GM21367 (cell line): ENCODE measurements around the gene CDC42BPB.
"Not testable (repeated sequence)": the region's sequence is repeated elsewhere in the genome, so short reads cannot be mapped to it uniquely, and the experiment has no call there.

Experiments
- ATAC-seq: cut with Tn5 transposase; IDR thresholded peaks from one replicate; pipeline ENCODE4 v1.9.1; 2021; ENCODE audit not compliant: unreplicated experiment

Gene CDC42BPB

DNA sequence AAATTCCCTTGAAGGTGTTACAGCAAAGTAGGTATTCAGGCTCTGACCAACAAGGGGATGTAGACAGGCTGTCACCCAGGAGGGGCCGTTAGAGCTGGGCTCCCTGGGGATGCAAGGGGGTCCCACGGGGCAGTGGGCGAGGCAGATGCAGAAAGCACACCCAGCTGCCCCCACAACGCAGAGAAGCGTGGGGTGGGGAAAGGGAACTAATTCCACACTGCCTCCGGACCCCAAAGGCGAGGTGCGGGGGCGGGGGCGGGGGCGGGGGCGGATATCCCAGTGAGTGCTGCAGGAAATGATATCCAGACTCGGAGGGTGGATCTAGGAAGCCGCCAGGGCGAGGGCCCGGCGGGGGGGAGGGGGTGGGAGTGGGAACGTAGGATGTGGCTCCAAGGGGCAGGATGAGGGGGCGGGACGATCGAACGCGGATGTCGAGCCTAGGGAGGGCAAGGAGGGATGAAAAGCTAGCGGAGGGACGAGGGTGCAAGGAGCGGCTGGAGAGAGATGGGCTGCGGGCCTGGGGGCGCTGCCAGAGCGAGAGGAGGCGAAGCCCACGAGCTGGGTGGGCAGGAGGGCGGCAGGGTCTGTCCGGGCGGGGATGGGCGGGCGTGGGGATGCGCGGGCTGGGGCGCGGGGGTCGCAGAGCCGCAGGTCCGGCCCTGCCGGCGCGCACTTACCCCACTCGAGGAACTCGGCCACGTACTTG lies 874 bp downstream of the CDC42BPB start:
- ATAC-seq = no peak

DNA sequence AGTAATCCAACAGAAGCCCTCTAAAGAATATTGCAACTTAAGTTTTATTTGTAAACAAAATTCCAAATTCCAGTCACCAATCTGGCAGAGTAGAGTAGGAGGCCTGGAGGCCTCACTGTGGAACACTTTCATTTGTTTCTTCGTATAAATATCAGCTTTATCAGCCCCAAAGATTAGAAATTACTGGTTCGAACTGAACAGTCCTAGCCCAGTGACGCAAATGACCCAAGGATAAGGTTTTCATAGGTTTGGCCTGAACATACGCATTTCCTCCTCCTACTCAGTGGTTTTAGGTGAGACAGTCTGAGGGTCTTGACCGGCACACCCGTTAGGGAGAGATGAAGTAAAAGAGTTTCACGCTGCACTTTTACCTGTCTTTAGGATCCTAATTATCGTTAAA lies 1.7 kb downstream of the CDC42BPB start:
- ATAC-seq = no peak

DNA sequence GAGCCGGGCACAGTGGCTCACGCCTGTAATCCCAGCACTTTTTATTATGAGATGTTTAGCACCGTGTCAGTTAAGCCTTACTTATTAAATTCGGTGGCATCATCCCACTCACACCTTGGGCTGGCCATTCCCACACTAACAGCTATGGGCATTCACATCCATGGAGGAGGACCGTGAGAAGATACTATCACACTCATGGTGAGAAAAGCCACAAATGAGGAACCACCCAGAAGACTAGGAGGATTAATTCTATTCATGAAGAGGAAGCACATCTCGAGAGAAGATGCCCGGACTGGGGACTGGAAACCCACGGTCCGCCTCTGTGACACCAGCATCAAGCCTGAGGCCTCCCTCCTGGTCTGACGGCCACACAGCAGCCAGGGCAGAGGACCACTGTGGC lies 4.9 kb downstream of the CDC42BPB start:
- ATAC-seq = no peak

DNA sequence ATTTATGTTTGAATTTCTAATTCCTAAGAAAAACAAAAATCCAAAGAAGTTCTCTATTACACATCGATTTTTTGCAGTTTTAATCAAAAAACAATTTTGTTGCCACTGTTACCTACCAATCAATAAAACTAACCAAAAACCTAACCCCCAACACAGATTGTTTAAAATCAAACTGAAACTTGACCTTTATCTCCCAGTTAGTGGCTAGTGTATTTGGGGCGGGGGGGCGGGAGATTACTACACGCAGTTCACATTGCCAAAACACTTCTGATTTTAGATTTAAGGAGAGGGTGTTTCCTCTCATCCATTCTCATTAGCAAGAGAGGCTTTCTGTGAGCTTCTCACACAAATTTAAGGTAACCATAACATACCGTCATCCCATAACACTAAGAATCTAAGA lies 6.4 kb downstream of the CDC42BPB start:
- no peak for ATAC-seq

DNA sequence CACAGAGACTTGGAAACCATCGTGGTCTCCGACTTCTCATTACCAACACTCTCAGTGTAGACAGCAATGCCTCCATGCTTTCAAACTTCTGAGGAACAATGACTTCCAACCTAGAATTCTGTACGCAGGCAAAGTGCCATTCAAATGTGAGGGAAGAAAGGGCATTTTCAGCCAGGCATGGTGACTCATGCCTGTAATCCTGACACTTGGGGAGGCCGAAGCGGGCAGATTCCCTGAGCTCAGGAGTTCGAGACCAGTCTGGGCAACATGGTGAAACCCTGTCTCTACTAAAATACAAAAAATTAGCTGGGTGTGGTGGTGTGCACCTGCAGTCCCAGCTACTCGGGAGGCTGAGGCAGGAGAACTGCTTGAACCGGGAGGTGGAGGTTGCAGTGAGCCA lies 9.9 kb downstream of the CDC42BPB start:
- not testable (repeated sequence) for ATAC-seq

DNA sequence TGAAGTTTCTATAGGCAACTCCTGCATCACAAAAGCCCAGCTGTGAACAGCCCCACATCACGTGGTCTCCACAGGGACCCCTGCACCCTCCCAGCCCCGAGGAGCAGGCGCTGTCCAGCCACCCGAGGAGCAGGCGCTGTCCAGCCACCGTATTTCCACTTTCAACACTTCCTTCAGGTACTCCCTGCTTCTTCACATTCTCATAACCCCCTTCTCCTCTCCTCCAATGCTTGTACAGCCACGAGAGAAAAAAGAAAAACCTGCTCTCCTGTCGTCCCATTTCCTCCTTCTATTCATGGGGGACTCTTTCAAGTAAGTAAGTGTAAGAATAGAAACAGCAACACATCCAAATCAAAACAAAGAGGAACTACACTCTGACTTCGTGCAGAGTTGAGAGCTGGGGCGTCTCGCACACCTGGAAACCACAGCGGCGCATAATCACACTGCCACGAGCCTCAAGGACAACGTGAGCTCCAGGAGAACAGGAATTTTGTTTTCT lies 11.9 kb downstream of the CDC42BPB start:
- ATAC-seq = no peak

DNA sequence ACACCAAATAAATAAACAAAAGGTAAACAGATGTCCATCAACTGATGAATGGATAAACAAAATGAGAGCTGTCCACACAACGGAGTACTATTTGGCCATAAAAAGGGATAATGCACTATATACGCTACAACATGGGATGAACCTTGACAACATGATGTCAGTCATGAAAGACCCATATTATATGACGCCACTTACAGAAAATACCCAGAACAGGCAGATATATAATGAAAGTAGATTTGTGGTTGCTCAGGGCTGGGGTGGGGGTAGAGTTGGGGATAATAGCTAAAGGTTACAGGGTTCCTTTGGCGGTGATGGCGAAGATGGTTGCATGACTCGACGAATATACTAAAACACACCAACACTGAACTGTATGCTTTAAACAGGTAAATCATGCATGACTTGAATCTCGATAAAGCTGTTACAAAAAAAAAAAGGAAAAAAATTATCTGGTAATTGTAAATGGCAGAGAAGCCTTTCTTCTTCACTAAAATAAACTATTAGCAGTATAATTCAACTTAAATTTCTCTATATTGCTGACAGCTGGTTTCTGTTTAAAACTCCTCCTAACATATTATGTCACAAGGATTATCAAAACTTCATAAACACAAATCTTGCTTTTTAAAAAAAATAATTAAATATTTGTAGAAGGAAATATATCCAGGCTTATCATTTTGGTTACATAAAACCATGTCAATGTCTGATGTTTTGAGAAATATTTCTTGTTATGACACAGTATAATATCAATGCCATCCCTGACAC lies 13.9 kb downstream of the CDC42BPB start:
- no peak for ATAC-seq

DNA sequence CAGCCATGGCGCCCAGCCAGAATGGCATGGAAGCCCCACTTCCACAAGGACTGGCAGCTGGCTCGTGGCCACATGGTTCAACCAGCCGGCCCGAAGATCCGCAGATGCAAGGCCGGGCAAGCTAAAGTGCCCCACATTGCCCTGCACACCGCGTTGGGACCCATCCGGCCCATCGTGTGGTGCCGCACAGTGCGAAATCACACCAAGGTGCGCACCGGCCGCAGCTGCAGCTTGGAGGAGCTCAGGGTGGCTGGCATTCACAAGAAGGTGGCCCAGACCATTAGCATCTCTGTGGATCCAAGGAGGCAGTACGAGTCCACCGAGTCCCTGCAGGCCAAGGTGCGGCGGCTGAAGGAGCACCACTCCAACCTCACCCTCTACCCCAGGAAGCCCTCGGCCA lies 15.9 kb downstream of the CDC42BPB start:
- ATAC-seq = no peak

DNA sequence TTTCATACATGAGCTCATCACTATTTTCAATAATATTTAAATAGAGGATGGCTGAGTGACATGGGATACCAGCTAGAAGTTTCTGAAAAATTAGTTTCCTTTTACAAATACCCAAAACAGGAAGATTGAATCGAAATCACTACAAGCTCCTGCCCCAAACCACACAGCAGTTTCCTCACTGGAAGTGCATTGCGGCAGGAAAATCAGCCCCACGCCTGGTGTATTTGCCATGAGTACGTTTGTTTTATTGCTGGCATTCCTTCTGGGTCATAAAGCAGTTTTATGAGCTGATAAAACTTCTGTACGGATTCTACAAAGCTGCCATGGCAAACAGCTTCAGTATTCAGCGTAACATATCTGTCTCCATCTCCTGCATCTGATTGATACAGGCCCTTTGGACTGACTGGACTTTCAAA lies 23.7 kb downstream of the CDC42BPB start:
- no peak for ATAC-seq

DNA sequence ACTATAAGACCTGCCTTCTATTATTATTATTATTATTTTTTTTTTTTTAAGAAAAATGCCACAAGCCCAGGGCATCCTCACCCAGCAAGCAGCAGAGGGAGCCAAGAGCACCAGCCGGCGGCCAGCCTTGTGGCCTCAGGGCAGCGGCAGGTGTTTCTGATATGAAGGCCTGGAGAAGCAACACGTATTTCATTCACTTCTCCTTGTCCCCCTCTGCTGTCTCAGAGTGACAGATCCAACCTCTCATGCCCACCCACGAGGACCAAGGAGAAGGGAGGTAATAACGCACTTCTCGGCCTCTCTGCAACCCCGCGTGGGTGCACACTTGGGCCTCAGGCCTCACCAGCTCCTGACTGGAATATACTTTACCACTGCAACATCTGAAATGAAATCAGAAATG lies 25.4 kb downstream of the CDC42BPB start:
- ATAC-seq = no peak

DNA sequence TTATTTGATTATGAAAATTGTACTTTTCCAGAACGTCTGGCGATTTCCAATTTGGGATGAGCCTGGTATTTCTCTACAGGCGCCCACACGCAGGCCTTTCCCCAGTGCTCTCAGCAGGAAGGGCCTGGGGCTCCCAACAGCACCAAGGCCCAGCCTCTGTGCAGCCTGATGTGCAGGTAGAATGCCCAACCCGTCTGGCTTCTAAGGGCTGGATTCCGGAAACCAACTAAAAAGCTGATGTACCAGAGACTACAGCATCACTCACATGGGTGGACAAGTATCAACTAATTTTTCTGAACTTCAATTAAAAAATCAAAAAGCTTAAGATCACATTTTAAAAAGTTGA lies 25.8 kb downstream of the CDC42BPB start:
- no peak for ATAC-seq

DNA sequence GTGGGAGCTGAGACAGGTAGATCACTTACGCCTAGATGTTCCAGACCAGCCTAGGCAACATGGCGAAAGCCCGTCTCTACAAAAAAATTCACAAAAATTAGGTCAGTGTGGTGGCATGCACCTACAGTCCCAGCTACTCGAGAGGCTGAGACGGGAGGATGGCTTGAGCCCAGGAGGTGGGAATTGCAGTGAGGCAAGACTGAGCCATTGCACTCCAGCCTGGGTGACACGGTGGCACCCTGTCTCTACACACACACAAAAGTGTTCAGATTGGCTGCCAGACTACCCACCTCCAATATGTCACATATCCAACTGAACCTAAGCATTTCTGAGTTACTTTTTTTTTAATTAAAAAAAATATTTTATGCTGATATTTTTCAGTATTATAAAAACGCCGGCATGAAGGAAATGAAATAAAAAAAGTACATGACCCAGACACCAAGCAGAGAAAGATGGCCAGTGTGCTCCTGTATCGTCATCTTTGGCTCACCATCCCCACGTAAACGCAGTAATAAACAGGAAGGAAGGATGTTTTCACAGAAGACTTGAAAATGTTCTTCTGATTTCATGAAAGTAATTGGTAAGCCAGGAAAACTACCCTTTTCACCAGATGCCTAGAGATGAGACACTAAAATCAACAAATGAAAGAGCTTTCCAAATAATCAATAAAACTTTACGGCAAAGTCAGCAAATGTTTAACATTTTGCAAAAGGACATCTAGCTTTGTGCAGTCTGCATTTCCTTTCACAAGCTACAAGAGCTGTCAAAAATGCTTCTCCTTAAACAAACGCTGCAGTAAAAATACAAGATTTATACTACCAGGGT lies 26.4 kb downstream of the CDC42BPB start:
- ATAC-seq = no peak

DNA sequence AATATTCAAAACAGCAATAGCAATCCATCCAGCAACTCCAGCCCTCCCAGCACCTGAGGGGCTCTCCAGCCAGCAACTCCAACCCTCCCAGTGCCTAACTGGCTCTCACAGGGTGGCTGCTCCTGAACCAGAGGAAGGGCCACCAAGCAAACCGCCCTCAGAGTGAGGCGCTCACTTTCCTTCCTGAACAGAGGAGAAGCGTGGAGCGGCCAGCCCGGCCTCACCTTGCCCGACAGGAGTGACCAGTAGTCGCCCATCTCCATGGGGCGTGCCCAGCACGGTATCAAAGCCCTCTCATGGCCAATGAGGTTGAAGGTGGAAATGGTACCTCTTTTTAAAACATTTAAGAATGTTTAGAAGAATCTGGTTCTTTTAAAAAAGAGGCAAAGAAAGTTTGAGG lies 27.4 kb downstream of the CDC42BPB start:
- ATAC-seq = no peak

DNA sequence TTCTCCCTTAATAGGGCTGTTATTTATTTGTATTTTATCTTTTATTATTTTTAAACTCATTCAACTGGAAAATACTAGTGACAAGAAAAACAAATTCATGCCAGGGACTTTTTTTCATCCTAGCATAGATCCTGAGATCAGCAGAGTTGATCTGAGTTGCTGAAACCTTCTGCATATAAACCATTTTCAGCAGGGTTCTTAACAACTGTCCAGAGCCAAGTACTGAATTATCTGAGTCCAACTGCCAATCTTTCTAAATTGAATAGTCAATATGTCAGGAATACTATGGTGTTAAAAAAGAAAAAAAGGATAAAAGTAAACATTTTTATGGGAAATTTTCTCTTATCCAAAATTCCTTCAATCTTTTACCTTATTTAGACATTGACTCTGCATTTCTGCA lies 28.6 kb downstream of the CDC42BPB start:
- no peak for ATAC-seq

DNA sequence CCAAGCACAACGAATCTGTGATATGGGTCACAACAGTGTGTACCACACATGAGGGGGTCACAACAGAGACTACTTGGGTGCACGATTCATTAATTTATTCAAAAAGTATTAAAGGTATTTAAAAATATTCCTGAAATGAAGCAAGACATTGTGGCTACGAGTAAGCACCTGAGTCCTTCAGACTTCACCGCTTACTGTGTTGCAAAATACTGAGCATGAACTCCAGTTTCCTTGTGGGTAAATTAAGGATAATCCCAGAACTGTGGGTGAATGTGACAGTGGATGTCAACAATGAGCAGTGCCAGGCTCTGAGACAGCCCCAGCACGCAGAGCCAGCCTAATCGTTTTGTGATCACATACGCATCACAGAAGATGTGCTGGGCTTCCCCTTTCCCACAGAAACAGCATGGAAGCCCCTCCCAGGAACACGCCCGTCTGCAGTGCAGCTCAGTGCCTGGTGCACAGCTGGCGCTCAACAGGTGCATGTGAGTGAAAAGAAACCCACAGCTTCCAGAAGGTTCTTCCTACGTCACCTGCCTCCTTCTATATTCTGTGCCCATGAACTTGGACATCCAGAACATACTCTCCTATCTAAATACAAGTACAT lies 29.1 kb downstream of the CDC42BPB start:
- ATAC-seq = no peak

DNA sequence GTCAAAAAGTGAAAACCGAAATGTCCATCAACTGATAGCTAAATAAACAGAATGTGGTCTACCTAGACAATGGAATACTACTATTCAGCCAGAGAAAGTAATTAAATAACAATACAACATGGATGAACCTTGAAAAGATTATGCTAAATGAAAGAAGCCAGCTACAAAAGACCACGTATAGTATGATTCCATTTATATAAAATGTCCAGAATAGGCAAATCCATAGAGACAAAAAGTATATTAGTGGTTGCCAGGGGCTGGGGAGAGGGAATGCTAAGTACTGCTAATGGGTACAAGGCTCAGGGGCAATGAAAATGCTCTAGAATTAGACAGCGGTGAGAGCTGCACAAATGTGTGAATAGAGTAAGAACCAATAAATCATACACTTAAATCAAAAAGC lies 29.9 kb downstream of the CDC42BPB start:
- no peak for ATAC-seq

DNA sequence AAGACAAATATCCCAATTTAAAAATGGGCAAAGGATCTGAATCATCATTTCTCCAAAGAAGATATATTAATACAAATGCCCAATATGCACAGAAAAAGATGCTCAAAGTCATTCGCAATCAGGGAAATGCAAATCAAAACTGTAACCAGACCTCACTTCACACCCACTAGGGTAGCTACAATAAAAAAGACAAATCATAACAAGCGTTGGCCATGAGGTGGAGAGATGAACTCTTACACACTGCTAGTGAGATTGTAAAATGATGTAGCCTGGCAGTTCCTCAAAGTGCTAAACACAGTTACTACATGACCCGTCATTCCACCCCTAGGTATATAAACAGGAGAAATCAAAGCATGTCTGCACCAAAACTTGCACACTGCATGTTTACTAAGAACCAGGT lies 30.4 kb downstream of the CDC42BPB start:
- ATAC-seq = no peak

DNA sequence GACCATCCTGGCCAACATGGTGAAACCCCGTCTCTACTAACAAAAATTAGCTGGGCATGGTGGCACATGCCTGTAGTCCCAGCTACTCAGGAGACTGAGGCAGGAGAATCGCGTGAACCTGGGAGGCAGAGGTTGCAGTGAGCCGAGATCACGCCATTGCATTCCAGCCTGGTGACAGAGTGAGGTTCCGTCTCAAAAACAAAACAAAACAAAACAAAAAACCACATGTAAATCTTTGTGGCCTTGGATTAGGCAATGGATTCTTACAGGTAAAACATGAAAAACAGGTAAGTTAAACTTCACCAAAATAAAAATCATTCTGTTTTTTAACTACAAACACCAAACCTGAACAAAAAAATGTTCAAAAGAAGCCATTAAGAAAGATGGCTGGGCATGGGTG lies 31.2 kb downstream of the CDC42BPB start:
- ATAC-seq = not testable (repeated sequence)

DNA sequence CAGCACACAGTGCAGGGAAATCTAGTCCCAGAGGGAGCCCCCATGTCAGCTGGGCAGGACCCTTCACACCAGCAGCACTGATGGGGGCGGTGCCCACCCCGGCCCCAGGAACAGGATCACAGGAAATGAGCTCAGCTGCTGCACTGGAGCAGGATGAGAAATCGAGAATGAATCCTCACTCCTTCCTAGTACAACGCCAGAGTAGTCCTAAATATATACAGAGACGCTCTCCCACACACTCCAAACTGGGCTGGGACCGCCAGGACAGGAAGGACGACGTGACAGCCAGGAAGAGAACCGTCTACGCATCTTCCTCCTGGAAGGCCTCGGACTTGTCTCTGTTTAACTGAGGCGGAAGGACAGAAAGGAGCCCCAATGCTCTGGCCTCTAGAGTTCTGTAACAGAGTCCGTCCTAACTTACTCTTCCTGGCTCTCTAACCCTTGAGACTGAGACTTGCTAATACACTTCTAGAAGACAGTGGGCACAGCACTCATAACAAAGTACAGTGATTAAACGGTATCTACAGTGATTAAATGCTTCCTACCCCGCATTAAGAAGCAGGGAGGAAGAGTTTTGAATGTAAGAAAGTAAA lies 33.4 kb downstream of the CDC42BPB start:
- ATAC-seq = no peak

DNA sequence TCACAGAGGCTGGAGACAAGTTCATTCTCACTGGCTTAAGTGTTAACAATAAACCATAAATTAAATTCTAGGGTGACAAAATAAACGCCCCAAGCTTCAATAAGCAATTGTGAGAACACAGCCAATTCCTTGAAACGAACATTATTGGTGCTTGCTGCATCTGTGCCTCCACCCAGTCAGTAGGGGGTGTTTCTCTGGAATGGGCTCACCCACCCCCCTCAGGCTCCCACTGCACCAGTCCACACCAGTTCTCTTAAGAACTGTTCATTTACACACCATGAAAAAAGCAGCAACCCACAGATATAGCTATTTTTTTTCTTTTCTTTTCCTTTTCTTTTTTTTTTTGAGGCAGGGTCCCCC lies 34.7 kb downstream of the CDC42BPB start:
- ATAC-seq = no peak
